NT2/D1 (cell line): Measurements from ENCODE around the gene MERTK.

ENCODE experiments used
- YY1 ChIP-seq: IDR thresholded peaks from 2 replicates; pipeline ENCODE4 v1.6.1; 2011; ENCODE audit not compliant: insufficient read length, insufficient read depth
- ZNF274 ChIP-seq: IDR thresholded peaks from 2 replicates; pipeline ENCODE4 v1.6.1; 2011; ENCODE audit warnings: mild to moderate bottlenecking, low read depth, low read length

DNA sequence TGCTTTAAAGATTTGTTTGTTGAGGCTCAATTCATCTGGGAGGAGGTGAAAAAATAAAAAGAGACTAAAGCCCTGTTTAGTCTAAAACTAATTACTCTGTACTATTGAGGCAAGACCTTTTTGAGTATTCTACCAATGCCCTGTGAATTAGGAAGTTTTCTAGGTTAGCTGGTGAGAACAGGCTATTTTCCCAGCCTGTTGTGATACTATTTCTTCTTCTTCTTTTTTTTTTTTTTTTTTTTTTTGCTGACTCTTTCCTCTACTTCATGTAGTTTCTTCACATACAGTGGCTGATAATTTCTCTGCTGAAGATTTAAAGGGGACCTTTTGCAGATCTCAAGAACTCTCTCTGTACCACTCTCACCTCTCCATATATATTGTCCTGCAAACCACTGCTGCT lies 147.8 kb downstream of the MERTK start:
- TF ChIP-seq ZNF274 (no peak), YY1 (no peak)
